Fibroblast of mammary gland (primary cell): ENCODE results near the gene USP48.
A peak's percentile ranks its signal among the peaks of the same experiment; 100 is the strongest.

ENCODE experiments used
- DNase-seq: peaks from one replicate; pipeline ENCODE4 v3.0.0-alpha.2; 2010; ENCODE audit warnings: low read depth
- H3K4me3 ChIP-seq: 2 replicates; pipeline ENCODE4 v1.5.1; 2011; ENCODE audit warnings: low read depth, mild to moderate bottlenecking, low read length, moderate library complexity; ENCODE audit not compliant: control insufficient read depth
- TF ChIP-seq, protein P1 (sequence below): conservative IDR thresholded peaks from 2 replicates; pipeline ENCODE4 v1.5.1; 2011; ENCODE audit warnings: low read depth, low read length, inconsistent platforms; ENCODE audit not compliant: control insufficient read depth, insufficient read depth

USP48 gene

GRCh38 chr1:21707086-21707840 lies 75.7 kb downstream of the USP48 start:
- DNase-seq: peak; percentile 4
- TF ChIP-seq, protein P1, sequence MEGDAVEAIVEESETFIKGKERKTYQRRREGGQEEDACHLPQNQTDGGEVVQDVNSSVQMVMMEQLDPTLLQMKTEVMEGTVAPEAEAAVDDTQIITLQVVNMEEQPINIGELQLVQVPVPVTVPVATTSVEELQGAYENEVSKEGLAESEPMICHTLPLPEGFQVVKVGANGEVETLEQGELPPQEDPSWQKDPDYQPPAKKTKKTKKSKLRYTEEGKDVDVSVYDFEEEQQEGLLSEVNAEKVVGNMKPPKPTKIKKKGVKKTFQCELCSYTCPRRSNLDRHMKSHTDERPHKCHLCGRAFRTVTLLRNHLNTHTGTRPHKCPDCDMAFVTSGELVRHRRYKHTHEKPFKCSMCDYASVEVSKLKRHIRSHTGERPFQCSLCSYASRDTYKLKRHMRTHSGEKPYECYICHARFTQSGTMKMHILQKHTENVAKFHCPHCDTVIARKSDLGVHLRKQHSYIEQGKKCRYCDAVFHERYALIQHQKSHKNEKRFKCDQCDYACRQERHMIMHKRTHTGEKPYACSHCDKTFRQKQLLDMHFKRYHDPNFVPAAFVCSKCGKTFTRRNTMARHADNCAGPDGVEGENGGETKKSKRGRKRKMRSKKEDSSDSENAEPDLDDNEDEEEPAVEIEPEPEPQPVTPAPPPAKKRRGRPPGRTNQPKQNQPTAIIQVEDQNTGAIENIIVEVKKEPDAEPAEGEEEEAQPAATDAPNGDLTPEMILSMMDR: no peak
- no peak overlapping the region for H3K4me3 ChIP-seq

DNA sequence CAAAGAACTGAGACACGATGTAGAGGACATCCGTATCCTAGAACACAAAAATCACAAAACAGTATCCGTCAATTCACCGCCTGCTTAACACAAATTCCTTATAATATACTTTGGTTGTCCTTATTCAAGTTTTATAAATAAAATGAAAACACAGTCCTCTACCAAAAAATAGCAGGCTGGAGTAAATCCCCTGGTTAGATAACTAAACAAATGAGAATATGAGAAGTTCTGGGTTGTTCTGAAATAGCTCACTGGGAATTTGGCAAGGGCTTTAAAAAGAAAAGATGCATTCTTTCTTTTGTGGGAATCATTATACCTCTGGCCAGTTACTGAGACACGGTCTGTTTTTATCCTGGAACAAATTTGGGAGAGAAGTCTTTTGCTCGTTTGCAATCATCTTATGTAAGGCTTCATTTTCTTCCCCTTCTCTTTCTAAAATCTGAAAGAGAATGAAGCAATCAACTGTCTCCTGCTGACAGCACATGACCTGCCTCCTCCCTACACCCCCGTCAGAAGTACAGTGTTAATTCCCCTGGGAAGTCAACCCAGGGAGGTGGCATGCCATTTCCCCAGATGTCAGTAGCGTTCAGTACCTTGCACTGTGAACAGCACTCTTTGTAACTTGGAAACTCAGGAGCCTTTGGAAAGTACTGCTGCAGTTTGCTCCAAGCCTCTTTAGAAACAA lies 76.7 kb downstream of the USP48 start:
- TF ChIP-seq, protein P1: no peak
- H3K4me3 ChIP-seq: no peak overlapping the region
- peak; percentile 52 for DNase-seq

DNA sequence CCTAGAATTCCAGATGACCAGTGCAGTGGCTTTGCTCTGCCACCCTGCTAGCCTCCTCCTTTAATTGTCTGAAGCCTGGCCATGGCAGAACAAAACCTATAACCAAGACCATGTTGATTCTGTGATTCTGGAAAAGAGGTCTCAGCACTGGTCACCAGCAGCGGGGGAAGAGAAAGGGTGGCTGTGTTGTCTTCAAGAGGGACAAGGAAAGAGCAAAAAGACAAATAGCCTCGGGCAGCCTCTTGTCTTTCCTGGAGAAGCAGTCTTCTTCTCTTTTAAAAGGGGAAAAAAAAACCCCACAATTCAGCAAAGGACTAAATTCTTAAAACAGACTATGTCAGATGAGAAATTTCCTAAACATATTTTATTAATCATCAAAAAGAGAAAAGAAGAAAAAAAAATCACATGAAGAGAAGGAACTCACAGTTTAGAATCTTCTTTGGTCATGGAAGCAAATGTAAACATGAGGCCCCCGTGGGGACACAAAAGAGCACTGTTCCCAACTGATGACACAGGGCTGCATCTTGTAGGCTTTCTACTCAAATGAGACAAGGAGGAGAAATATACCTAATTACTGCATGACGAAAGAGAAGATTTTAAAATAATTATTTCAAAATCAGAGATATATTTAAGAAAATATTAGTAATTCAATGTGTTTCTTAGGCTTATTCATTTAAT lies 77.5 kb downstream of the USP48 start:
- no peak for DNase-seq
- H3K4me3 ChIP-seq: no peak overlapping the region
- TF ChIP-seq, protein P1: no peak

GRCh38 chr1:21704145-21704544 lies 78.8 kb downstream of the USP48 start:
- TF ChIP-seq, protein P1: no peak
- no peak overlapping the region for H3K4me3 ChIP-seq
- DNase-seq: no peak

GRCh38 chr1:21703318-21703963 lies 79.5 kb downstream of the USP48 start:
- peak; percentile 74 for DNase-seq
- TF ChIP-seq, protein P1: peak; percentile 48
- no peak overlapping the region for H3K4me3 ChIP-seq

DNA sequence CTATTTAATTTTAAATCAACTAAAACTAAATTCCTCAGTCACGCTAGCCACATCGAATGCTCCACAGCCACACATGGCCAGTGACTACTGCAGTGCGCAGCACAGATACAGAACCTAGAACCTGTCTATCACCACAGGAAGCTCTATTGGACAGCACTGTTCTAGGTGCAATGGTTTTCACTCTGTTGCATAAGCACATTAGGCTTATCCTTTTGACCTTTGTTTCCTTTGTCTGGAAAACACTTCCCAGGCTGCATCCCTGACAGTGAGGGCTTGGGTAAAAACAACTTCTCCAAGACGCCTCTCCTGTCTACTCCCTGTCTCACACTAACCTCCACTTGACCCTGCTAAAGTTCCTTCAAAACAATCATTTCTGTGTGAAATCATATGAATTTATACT lies 80.2 kb downstream of the USP48 start:
- H3K4me3 ChIP-seq: no peak overlapping the region
- no peak for DNase-seq
- TF ChIP-seq, protein P1: no peak
